NT2/D1 (cell line): ENCODE measurements around the gene GAS6.

Experiments
- YY1 ChIP-seq: IDR thresholded peaks from 2 replicates; pipeline ENCODE4 v1.6.1; 2011; ENCODE audit not compliant: insufficient read length, insufficient read depth
- ZNF274 ChIP-seq: IDR thresholded peaks from 2 replicates; pipeline ENCODE4 v1.6.1; 2011; ENCODE audit warnings: mild to moderate bottlenecking, low read depth, low read length

GRCh38 chr13:113802090-113802531 lies 61.8 kb downstream of the GAS6 start:
- TF ChIP-seq ZNF274 (no peak), YY1 (no peak)
